NCI-H1417 treated with DMSO at 0.1 percent for 48 hours (cell line): ENCODE data around the gene GLG1.
A peak's percentile ranks its signal among the peaks of the same experiment; 100 is the strongest.
"Not testable (repeated sequence)": the region's sequence is repeated elsewhere in the genome, so short reads cannot be mapped to it uniquely, and the experiment has no call there.

Experiments
- DNase-seq: peaks from one replicate; lab custom pipeline; 2025; lab: John Stamatoyannopoulos, UW

The GLG1 gene

GRCh38 chr16:74606521-74607309 lies at the start of gene GLG1:
Gene GLG1 (minus strand): TSS chr16:74607114. CDS start chr16:74607094, 20 bp downstream.
- DNase-seq, result peak; percentile 45

- DNase-seq, result no peak
These were observed 47.7 kb upstream of the GLG1 start for GRCh38 chr16:74654536-74655050.

DNA sequence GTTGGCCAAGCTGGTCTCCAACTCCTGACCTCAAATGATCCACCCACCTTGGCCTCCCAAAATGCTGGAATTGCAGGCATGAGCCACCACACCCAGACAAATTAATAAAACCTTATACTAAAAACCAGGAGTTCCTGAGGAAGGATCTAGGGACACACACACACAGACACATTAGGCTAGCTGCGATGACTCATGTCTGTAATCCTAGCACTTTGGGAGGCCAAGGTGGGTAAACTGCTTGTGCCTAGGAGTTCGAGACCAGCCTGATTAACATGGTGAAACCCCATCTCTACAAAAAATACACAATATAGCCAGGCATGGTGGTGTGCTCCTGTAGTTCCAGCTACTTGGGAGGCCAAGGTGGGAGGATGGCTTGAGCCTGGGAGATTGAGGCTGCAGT lies 46.0 kb upstream of the GLG1 start:
- DNase-seq, result not testable (repeated sequence)

DNA sequence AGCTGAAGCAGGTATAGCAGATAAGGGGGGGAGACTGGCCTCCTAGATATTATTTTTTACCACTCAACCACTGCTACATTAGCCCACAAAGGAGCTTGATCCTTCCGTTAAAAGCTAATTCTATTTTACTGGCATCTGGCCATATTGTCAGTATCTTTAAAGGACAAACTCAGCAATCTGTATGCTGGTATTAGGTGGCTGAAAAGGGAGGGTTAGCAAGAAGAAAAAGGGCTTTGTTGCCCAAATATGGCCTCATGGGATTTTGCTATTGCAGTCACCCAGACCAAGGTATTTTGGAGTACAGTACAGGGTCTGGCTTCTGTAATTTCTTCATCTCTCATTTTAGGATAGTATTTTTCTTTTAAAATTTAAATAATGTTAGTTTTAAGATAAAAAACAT lies 45.3 kb upstream of the GLG1 start:
- no peak for DNase-seq

DNA sequence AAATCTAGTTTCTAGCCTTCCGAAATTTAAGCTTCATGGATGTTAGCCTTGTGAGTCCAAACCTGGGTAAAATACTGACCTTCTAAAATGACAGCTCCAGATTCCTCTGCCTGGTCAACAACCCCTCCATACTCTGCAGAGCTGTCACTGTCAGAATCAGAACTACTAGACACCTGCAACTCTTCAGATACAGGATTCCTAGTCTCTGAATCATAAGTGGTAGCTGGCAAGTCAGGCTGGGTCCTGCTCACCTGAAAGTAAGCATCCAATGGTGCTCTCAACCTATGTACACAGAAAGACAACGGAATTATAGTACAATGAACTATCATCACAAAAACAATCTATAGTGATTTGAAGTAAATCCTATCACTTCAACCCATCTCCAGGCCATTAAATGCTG lies 44.9 kb upstream of the GLG1 start:
- no peak for DNase-seq

DNA sequence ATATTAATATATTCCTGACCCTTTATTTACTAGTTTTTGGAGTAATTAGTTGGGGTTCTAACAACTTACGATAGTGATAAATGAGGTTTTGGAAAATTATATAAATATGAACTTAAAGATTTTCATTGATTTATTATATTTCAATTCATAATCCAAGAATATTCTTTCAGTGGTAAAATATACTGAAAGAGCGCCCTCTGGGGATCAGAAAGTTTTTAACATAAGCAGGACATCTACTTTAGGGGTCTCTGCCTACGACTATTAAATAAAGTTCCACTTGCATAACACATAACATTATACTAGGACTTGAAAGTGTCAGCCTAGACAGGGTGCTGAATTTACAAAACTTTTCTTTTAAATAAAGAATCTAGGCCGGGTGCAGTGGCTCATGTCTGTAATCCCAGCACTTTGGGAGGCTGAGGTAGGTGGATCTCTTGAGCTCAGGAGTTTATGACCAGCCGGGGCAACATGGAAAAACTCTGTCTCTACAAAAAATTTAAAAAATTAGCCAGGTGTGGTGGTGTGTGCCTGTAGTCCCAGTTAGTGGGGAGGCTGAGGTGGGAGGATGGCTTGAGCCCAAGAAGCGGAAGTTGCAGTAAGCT lies 44.2 kb upstream of the GLG1 start:
- DNase-seq, result no peak

GRCh38 chr16:74649839-74650504 lies 43.1 kb upstream of the GLG1 start:
- no peak for DNase-seq

DNA sequence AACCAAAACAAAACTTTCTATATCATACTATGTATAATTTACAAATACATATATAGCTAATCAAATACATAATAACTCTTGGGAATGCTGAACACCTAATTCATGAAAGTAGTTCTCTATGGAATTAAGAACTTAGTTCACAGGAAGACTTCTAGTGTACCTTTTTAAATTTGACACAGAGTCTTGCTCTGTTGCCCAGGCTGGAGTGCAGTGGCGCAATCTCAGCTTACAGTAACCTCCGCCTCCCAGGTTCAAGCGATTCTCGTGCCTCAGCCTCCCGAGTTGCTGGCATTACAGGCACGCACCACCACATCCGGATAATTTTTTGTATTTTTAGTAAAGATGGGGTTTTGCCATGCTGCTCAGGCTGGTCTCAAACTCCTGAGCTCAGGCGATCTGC lies 35.1 kb upstream of the GLG1 start:
- no peak for DNase-seq

GRCh38 chr16:74637742-74638453 lies 31.0 kb upstream of the GLG1 start:
- no peak for DNase-seq

DNA sequence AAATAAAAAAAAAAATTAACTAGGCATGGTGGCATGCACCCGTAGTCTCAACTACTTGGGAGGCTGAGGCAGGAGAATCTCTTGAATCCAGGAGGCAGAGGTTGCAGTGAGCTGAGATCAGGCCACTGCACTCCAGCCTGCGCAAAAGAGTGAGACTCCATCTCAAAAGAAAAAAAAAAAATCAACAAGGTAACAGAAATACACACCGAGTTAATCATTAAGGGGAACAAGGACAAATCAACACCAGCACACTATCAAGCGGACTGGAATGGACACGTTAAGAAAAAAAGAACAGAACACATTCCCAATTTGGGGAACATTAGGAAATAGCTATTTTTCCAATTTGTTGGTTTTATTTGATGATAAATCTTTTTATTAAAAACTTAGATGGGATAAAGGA lies 28.4 kb upstream of the GLG1 start:
- no peak for DNase-seq

- DNase-seq, result no peak
These were observed 26.8 kb upstream of the GLG1 start for GRCh38 chr16:74633686-74634085.

GRCh38 chr16:74627506-74628220 lies 20.7 kb upstream of the GLG1 start:
- DNase-seq, result no peak

- no peak for DNase-seq
These were observed 20.0 kb upstream of the GLG1 start for GRCh38 chr16:74626741-74627416.

DNA sequence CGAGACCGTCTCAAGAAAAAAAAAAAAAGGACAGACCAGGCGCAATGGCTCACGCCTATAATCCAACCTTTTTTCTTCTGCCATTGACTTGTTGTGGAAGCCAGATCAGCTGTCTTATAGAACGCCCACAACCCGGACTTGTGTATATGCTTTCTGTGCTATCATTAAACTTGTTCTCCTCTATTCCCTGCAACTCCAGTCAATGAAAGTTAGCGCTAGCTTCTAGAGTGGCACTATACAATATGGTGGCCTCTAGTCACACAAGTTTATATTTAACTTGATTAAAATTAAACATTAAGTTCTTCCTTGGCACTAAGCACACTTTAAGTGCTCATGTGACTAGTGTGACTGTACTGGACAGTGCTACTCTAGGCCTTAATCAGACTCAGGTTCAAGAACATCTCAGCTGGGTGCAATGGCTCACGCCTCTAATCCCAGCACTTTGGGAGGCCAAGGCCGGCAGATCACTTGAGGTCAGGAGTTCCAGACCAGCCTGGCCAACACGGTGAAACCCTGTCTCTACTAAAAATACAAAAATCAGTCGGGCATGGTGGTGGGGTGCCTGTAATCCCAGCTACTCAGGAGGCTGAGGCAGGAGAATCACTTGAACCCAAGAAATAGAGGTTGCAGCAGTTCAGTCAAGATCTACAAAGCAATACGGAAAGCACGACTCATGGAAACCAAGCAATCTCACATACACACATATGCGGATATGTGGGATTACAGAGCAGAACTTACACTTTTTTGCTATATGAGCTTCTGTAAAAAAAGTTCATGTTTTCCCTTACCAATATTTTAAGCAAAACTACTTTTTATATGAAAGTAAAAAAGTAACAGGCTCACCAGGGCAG lies 18.8 kb upstream of the GLG1 start:
- no peak for DNase-seq

DNA sequence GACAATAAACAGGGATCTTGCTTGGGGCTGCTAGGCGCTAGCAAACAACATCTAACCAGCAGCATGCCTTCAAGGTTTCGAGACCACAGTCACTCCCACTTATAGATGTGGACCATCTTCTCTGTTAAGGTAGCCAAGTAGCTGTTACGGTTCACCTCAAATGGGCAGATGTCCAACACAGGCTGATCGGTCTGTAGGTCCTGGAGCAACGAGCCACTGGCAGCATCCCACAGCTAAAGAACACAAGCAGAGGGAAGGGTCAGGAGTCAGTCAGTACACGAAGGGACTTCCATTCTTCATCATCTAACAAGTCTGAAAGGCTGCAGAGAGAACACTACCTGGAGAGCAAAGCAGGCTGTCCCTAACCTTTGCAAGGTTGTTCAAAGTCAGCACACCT lies 16.9 kb upstream of the GLG1 start:
- DNase-seq, result no peak

- no peak for DNase-seq
These were observed 16.4 kb upstream of the GLG1 start for GRCh38 chr16:74623214-74623838.

DNA sequence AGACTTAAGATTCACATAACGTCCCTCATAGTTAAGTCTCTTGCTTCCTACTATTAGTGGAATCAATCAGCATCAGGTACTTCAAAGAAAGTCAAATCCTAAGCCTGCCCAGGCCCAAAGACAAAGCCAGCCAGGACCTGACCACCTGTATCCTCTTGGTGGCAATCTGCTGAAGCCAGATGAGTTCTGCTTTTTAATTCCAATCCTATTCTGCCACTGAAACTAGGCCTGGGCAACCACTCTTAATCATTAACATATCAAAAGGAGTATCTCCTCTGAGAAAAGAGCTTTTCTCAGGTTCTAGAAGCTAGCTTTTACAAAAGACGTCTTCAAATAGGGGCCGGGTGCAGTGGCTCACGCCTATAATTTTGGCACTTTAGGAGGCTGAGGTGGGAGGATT lies 15.1 kb upstream of the GLG1 start:
- no peak for DNase-seq

- DNase-seq, result no peak
These were observed 10.4 kb upstream of the GLG1 start for GRCh38 chr16:74617206-74617788.

- no peak for DNase-seq
These were observed 4.8 kb upstream of the GLG1 start for GRCh38 chr16:74611721-74612120.
